ENCODE data around the gene RPS6KC1.
A peak's percentile ranks its signal among the peaks of the same experiment; 100 is the strongest.

Gene RPS6KC1

GRCh38 chr1:213227458-213227857 is 176.4 kb downstream of the RPS6KC1 start:
- no peak for DNase-seq (ENCODE audit: low read depth)

- no peak for DNase-seq (ENCODE audit: low read depth)
Measured at GRCh38 chr1:213231795-213232231, 180.8 kb downstream of the RPS6KC1 start.

GRCh38 chr1:213242883-213243282 is 191.8 kb downstream of the RPS6KC1 start:
- DNase-seq (ENCODE audit: low read depth) = no peak

GRCh38 chr1:213244664-213245091 is 193.6 kb downstream of the RPS6KC1 start:
- peak; percentile 55 for DNase-seq (ENCODE audit: low read depth)

- no peak for DNase-seq (ENCODE audit: low read depth)
Measured at GRCh38 chr1:213245260-213245910, 194.3 kb downstream of the RPS6KC1 start.

- DNase-seq (ENCODE audit: low read depth) = no peak
Measured at GRCh38 chr1:213247038-213247437, 196.0 kb downstream of the RPS6KC1 start.

- DNase-seq (ENCODE audit: low read depth) = no peak
Measured at GRCh38 chr1:213249395-213249794, 198.4 kb downstream of the RPS6KC1 start.

GRCh38 chr1:213250041-213250440 is 199.0 kb downstream of the RPS6KC1 start:
- DNase-seq (ENCODE audit: low read depth) = no peak

GRCh38 chr1:213250446-213250845 is 199.4 kb downstream of the RPS6KC1 start:
- no peak for DNase-seq (ENCODE audit: low read depth)

GRCh38 chr1:213251972-213252371 is 200.9 kb downstream of the RPS6KC1 start:
- DNase-seq (ENCODE audit: low read depth) = no peak

GRCh38 chr1:213256438-213257087 is 205.5 kb downstream of the RPS6KC1 start:
- DNase-seq (ENCODE audit: low read depth) = no peak

GRCh38 chr1:213260311-213261075 is 209.5 kb downstream of the RPS6KC1 start:
- DNase-seq (ENCODE audit: low read depth) = peak; percentile 37

GRCh38 chr1:213264531-213264930 is 213.5 kb downstream of the RPS6KC1 start:
- DNase-seq (ENCODE audit: low read depth) = no peak

- no peak for DNase-seq (ENCODE audit: low read depth)
Measured at GRCh38 chr1:213266983-213267772, 216.1 kb downstream of the RPS6KC1 start.

GRCh38 chr1:213268221-213268620 is 217.2 kb downstream of the RPS6KC1 start:
- DNase-seq (ENCODE audit: low read depth) = peak; percentile 74

- DNase-seq (ENCODE audit: low read depth) = peak; percentile 11
Measured at GRCh38 chr1:213269829-213270228, 218.8 kb downstream of the RPS6KC1 start.

- DNase-seq (ENCODE audit: low read depth) = no peak
Measured at GRCh38 chr1:213273546-213273945, 222.5 kb downstream of the RPS6KC1 start.

- DNase-seq (ENCODE audit: low read depth) = no peak
Measured at GRCh38 chr1:213274140-213274539, 223.1 kb downstream of the RPS6KC1 start.

- DNase-seq (ENCODE audit: low read depth) = no peak
Measured at GRCh38 chr1:213275293-213275692, 224.3 kb downstream of the RPS6KC1 start.

GRCh38 chr1:213276236-213276635 is 225.2 kb downstream of the RPS6KC1 start:
- no peak for DNase-seq (ENCODE audit: low read depth)

- DNase-seq (ENCODE audit: low read depth) = peak; percentile 23
Measured at GRCh38 chr1:213277036-213277435, 226.0 kb downstream of the RPS6KC1 start.

GRCh38 chr1:213279410-213279809 is 228.4 kb downstream of the RPS6KC1 start:
- no peak for DNase-seq (ENCODE audit: low read depth)
